Measurements from ENCODE around the gene HOXA3. TPM values are rescaled to one million over a fixed set of nuclear protein-coding genes. Genes with fewer than 3 reads are reported as not detected.

HOXA3 gene
- total RNA-seq, 1 experiment from 2014 or later: 9.2 TPM

- H3K9me3 ChIP-seq (ENCODE audit: control insufficient read depth in 1 of 2, insufficient read depth in 1 of 2, low read depth in 1 of 2, low read length in 2 of 2): no peaks in the 10 kb centered on the region
- H4K20me1 ChIP-seq (ENCODE audit: insufficient read depth): no peaks in the 10 kb centered on the region
- TF ChIP-seq ATF3 (IDR thresholded peaks at IDR 0.05): no peak
- no peak for TF ChIP-seq JUND (IDR thresholded peaks at IDR 0.05)
- TF ChIP-seq, protein P1, sequence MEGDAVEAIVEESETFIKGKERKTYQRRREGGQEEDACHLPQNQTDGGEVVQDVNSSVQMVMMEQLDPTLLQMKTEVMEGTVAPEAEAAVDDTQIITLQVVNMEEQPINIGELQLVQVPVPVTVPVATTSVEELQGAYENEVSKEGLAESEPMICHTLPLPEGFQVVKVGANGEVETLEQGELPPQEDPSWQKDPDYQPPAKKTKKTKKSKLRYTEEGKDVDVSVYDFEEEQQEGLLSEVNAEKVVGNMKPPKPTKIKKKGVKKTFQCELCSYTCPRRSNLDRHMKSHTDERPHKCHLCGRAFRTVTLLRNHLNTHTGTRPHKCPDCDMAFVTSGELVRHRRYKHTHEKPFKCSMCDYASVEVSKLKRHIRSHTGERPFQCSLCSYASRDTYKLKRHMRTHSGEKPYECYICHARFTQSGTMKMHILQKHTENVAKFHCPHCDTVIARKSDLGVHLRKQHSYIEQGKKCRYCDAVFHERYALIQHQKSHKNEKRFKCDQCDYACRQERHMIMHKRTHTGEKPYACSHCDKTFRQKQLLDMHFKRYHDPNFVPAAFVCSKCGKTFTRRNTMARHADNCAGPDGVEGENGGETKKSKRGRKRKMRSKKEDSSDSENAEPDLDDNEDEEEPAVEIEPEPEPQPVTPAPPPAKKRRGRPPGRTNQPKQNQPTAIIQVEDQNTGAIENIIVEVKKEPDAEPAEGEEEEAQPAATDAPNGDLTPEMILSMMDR (IDR thresholded peaks at IDR 0.05 in 2 of 3, conservative IDR thresholded peaks at IDR 0.05 in 1 of 3; ENCODE audit: borderline replicate concordance in 1 of 3, insufficient read depth in 1 of 3, low read depth in 2 of 3, low read length in 2 of 3): no peak
- TF ChIP-seq YY1 (IDR thresholded peaks at IDR 0.05; ENCODE audit: extremely low read depth, insufficient replicate concordance, low read depth, low read length): no peak
- TF ChIP-seq SP1 (IDR thresholded peaks at IDR 0.05; ENCODE audit: low read depth): no peak
- TF ChIP-seq TCF7L2 (IDR thresholded peaks at IDR 0.05; ENCODE audit: borderline replicate concordance, extremely low read depth, insufficient read depth, insufficient read length): no peak
- TF ChIP-seq ZFX (IDR thresholded peaks at IDR 0.05): no peak
- TF ChIP-seq MAX (IDR thresholded peaks at IDR 0.05): no peak
- TF ChIP-seq SIN3A (IDR thresholded peaks at IDR 0.05; ENCODE audit: low read depth): no peak
- no peak for TF ChIP-seq RAD21 (IDR thresholded peaks at IDR 0.05; ENCODE audit: low read depth)
- no peak for TF ChIP-seq EGR1 (IDR thresholded peaks at IDR 0.05; ENCODE audit: low read depth)
- no peak for TF ChIP-seq EZH2 (IDR thresholded peaks at IDR 0.05)
- peaks cover 36% of the 10 kb centered on the region; the same call in 1 of the 2 replicates for H3K27me3 ChIP-seq (ENCODE audit: insufficient read depth, low read length)
- H3K27ac ChIP-seq (ENCODE audit: low read depth, low read length): no peak overlapping the region
- H3K4me1 ChIP-seq (ENCODE audit: control insufficient read depth in 1 of 2, insufficient read depth in 2 of 2, low read length in 2 of 2): peaks cover 33 to 75% of the 10 kb centered on the region in 2 experiments
- no peaks in the 10 kb centered on the region for H3K79me2 ChIP-seq (ENCODE audit: insufficient read depth, low read length)
- no peaks in the 10 kb centered on the region for H3K36me3 ChIP-seq (ENCODE audit: control insufficient read depth in 1 of 2, insufficient read depth in 2 of 2, low read length in 2 of 2)
- no peak overlapping the region for H3K4me3 ChIP-seq (replicated peaks in 1 of 2; ENCODE audit: low read depth in 1 of 2, low read length in 2 of 2)
- intact Hi-C loops (cut with micrococcal nuclease): no loop called here
- DNase-seq (ENCODE audit: low read depth, low spot score): no peak
- peak overlapping the region; percentile 76; the same call in 1 of the 2 replicates for H3K4me2 ChIP-seq (ENCODE audit: low read length)
- H3K9ac ChIP-seq (ENCODE audit: low read length): no peak overlapping the region
- BruUV-seq (replicated peaks): no TSS peak
- CTCF ChIA-PET: no interaction called here
- RAD21 ChIA-PET (ENCODE audit: low non-redundant PET in 1 of 2, low total read pairs in 2 of 2, uncharacterized antibody in 2 of 2, unreplicated experiment in 2 of 2): no interaction called here
- no peak for ATAC-seq
- POLR2A ChIA-PET: no interaction called here
- no peaks in the 10 kb centered on the region for H3K9me2 ChIP-seq (ENCODE audit: insufficient read depth)
- H2AFZ ChIP-seq (ENCODE audit: low read depth, low read length, poor library complexity, severe bottlenecking): no peak overlapping the region
These were observed 29.3 kb downstream of the HOXA3 start for GRCh38 chr7:27123007-27123476.

All from HCT116 (cell line).